OCI-M1 (cell line): ENCODE results near the gene MSI2.

ENCODE experiments used
- DNase-seq: peaks from one replicate; lab custom pipeline; 2025; lab: John Stamatoyannopoulos, UW

Gene MSI2

GRCh38 chr17:57246257-57246656, 10.1 kb upstream of the MSI2 start:
- no peak for DNase-seq

- DNase-seq: no peak
These were observed 9.1 kb upstream of the MSI2 start for GRCh38 chr17:57247261-57247660.

GRCh38 chr17:57247913-57248312, 8.4 kb upstream of the MSI2 start:
- DNase-seq: no peak

- DNase-seq: no peak
These were observed 6.8 kb upstream of the MSI2 start for GRCh38 chr17:57249520-57249919.

GRCh38 chr17:57251211-57251787, 5.0 kb upstream of the MSI2 start:
- DNase-seq: no peak

- DNase-seq: peak; percentile 8
These were observed 2.8 kb upstream of the MSI2 start for GRCh38 chr17:57253362-57254065.

GRCh38 chr17:57255182-57255775, 1.0 kb upstream of the MSI2 start:
- no peak for DNase-seq

GRCh38 chr17:57256708-57257112, 387 bp downstream of the MSI2 start:
- peak; percentile 55 for DNase-seq

GRCh38 chr17:57257195-57257894, 1.0 kb downstream of the MSI2 start:
- peak; percentile 49 for DNase-seq

GRCh38 chr17:57257895-57258851, 1.9 kb downstream of the MSI2 start:
- DNase-seq: peak; percentile 61

- no peak for DNase-seq
These were observed 3.0 kb downstream of the MSI2 start for GRCh38 chr17:57259306-57259705.

- no peak for DNase-seq
These were observed 3.5 kb downstream of the MSI2 start for GRCh38 chr17:57259817-57260216.

GRCh38 chr17:57260325-57261083, 4.2 kb downstream of the MSI2 start:
- DNase-seq: no peak

- DNase-seq: no peak
These were observed 4.8 kb downstream of the MSI2 start for GRCh38 chr17:57261084-57261461.

GRCh38 chr17:57262557-57262956, 6.2 kb downstream of the MSI2 start:
- no peak for DNase-seq

- no peak for DNase-seq
These were observed 7.9 kb downstream of the MSI2 start for GRCh38 chr17:57264250-57264649.

- DNase-seq: no peak
These were observed 8.5 kb downstream of the MSI2 start for GRCh38 chr17:57264776-57265175.

- no peak for DNase-seq
These were observed 10.6 kb downstream of the MSI2 start for GRCh38 chr17:57266902-57267311.

- DNase-seq: no peak
These were observed 11.9 kb downstream of the MSI2 start for GRCh38 chr17:57268181-57268580.

- no peak for DNase-seq
These were observed 12.7 kb downstream of the MSI2 start for GRCh38 chr17:57269052-57269451.
